Lung (tissue), 12 donors: Measurements from ENCODE around the gene CMBL. TPM values are rescaled to one million over a fixed set of nuclear protein-coding genes. Genes with fewer than 3 reads are reported as not detected.

Experiments used
- ATAC-seq: fragments of 200-7000 bp; cut with Tn5 transposase; one replicate; pipeline ENCODE4 v1.9.1; 2020; ENCODE audit warnings: moderate number of reproducible peaks; ENCODE audit not compliant: insufficient read depth, low FRiP score
- DNase-seq, 3 donors: peaks; one replicate each; pipeline ENCODE4 v3.0.0-alpha.2; 2013 to 2017
- H3K27ac ChIP-seq, 2 donors: one replicate each; pipeline ENCODE4 v1.5.1; 2013; ENCODE audit warnings: mild to moderate bottlenecking in 2 of 2, moderate library complexity in 2 of 2, control low read depth in 1 of 2, inconsistent platforms in 1 of 2, low read depth in 1 of 2, low read length in 1 of 2
- H3K27me3 ChIP-seq, 3 donors: one replicate each; pipeline ENCODE4 v1.5.1; 2013; ENCODE audit warnings: low read length in 2 of 3; ENCODE audit not compliant: control insufficient read depth in 3 of 3, insufficient read depth in 3 of 3
- H3K36me3 ChIP-seq, 4 donors: one replicate each; pipeline ENCODE4 v1.5.1; 2013; ENCODE audit warnings: low read length in 4 of 4, mild to moderate bottlenecking in 1 of 4, moderate library complexity in 1 of 4; ENCODE audit not compliant: control insufficient read depth in 4 of 4, insufficient read depth in 4 of 4
- H3K4me1 ChIP-seq, 5 donors: one replicate each; pipeline ENCODE4 v1.5.1; 2013; ENCODE audit warnings: low read length in 5 of 5, mild to moderate bottlenecking in 2 of 5, moderate library complexity in 1 of 5; ENCODE audit not compliant: control insufficient read depth in 5 of 5, insufficient read depth in 5 of 5
- H3K4me3 ChIP-seq: one replicate; pipeline ENCODE4 v1.5.1; 2013; ENCODE audit warnings: mild to moderate bottlenecking, control low read depth, moderate library complexity
- H3K9ac ChIP-seq, 2 donors: one replicate each; pipeline ENCODE4 v1.5.1; 2013; ENCODE audit warnings: low read length in 2 of 2, control low read depth in 1 of 2; ENCODE audit not compliant: insufficient read depth in 1 of 2
- H3K9me3 ChIP-seq, 4 donors: one replicate each; pipeline ENCODE4 v1.5.1; 2013; ENCODE audit warnings: low read length in 3 of 4, mild to moderate bottlenecking in 1 of 4, moderate library complexity in 1 of 4; ENCODE audit not compliant: control insufficient read depth in 4 of 4, insufficient read depth in 3 of 4
- WGBS, 2 donors: extraction: QIAGEN DNeasy Blood & Tissue Kit; methylation state at CpG; one replicate each; pipeline ENCODE4 v1.1.7; 2013; 5-methylcytosine and 5-hydroxymethylcytosine counted together
- polyA plus RNA-seq, 2 donors: library from polyadenylated mRNA; stranded (reverse); fragments of 200-250 nt; gene quantifications; one replicate each; pipeline ENCODE4 v1.2.1, GENCODE V29; 2013
- total RNA-seq, 2 donors: library from RNA; depleted of rRNA in 1 of 2; stranded (reverse); fragments of >200 nt in 1 of 2; gene quantifications; one replicate each; pipeline ENCODE4 v1.2.1, GENCODE V29; 2014 to 2021
- TF ChIP-seq, protein P1 (sequence below): IDR thresholded peaks from 2 replicates; pipeline ENCODE4 v1.5.1; 2012; ENCODE audit warnings: mild to moderate bottlenecking; ENCODE audit errors: control extremely low read depth, extremely low read depth
- donor health status: control.
- donor health status: control.
- donor health status: Bipolar disorder and iron deficiency.
- donor health status: healthy.
- donor health status: DM: yes; HTN: yes; CAD: no.

The CMBL gene
- total and polyA plus RNA-seq, 4 donors: 8.1 to 15.9 (median 12.9) TPM

DNA sequence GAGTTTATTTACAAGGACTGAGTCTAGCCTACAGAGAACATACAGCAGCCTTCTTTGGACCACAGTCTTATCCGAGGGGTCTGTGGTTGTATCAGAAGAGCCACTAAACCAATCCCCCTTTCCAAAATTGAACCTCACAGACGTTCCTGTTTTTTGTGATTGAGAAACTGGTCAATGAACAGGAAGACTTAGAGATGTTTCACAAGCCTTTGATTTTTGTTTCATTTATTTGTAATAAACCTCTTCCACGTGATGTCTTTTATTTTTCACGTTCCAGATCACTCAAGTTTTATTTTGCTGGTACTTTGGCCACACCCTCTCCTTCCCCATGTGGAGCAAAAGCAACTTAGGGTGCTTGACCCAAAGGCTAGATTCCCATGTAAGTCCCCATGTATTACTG lies 41.6 kb downstream of the CMBL start:
- H3K27me3 ChIP-seq: no peaks in the 10 kb centered on the region
- no peaks in the 10 kb centered on the region for H3K9me3 ChIP-seq
- H3K9ac ChIP-seq: no peak overlapping the region
- TF ChIP-seq, protein P1, sequence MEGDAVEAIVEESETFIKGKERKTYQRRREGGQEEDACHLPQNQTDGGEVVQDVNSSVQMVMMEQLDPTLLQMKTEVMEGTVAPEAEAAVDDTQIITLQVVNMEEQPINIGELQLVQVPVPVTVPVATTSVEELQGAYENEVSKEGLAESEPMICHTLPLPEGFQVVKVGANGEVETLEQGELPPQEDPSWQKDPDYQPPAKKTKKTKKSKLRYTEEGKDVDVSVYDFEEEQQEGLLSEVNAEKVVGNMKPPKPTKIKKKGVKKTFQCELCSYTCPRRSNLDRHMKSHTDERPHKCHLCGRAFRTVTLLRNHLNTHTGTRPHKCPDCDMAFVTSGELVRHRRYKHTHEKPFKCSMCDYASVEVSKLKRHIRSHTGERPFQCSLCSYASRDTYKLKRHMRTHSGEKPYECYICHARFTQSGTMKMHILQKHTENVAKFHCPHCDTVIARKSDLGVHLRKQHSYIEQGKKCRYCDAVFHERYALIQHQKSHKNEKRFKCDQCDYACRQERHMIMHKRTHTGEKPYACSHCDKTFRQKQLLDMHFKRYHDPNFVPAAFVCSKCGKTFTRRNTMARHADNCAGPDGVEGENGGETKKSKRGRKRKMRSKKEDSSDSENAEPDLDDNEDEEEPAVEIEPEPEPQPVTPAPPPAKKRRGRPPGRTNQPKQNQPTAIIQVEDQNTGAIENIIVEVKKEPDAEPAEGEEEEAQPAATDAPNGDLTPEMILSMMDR: no peak
- H3K4me3 ChIP-seq: no peak overlapping the region
- 29 to 57% methylated on average over 4 of the region's 4 CpGs for WGBS, 2 donors
- no peak for ATAC-seq
- no peaks in the 10 kb centered on the region for H3K4me1 ChIP-seq
- DNase-seq: no peak
- peaks cover 16 to 36% (median 23%) of the 10 kb centered on the region in 4 donors for H3K36me3 ChIP-seq
- H3K27ac ChIP-seq: no peak overlapping the region

DNA sequence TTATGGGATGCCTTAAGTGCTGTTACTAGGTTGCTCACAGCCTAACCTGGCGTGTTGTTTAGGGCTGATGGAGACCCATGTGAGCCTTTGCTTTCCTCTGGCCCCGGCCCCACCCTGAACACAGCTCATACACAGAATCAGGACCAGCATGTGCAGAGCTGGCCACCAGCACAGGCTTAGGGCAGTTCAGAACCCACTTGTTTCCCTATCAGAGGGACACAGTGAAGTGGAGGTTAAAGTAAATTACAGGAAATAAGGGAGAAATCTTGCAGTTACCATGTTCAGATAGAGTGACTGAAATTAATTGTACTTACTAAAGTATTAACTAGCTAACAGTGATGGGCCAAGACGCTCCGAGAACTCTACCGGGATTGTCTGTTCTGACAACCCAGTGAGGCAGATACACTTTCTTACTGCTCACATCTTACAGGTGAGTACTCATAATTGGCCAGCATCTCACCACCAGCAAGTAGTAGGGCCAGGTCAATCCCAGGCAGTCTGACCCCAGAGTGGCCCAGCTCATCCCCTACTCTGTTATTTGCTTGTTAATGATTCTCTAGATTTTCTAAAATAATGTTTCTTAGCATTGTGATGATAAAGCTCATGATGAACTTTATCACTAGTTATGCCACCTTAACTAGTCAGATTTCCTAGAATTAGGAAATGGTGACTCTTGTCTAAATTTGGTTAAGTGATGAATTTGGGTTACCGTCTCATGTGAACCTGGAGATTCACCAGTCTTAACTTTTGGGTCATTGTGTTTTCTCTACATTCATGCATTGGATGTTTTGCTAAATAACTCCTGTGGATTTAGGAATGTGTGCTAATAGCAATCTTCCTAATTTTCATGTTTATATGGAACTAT lies 42.2 kb downstream of the CMBL start:
- Histone ChIP-seq H3K9ac (no peak overlapping the region), H3K4me3 (no peak overlapping the region), H3K36me3 (peaks cover 22 to 42% (median 29%) of the 10 kb centered on the region in 4 donors), H3K9me3 (no peaks in the 10 kb centered on the region), H3K27me3 (no peaks in the 10 kb centered on the region), H3K4me1 (no peaks in the 10 kb centered on the region), H3K27ac (peak overlapping the region in 1 of 2 donors; percentile 35)
- ATAC-seq: no peak
- no peak for DNase-seq
- TF ChIP-seq, protein P1: no peak
- 62 to 71% methylated on average over 6 of the region's 6 CpGs for WGBS, 2 donors

DNA sequence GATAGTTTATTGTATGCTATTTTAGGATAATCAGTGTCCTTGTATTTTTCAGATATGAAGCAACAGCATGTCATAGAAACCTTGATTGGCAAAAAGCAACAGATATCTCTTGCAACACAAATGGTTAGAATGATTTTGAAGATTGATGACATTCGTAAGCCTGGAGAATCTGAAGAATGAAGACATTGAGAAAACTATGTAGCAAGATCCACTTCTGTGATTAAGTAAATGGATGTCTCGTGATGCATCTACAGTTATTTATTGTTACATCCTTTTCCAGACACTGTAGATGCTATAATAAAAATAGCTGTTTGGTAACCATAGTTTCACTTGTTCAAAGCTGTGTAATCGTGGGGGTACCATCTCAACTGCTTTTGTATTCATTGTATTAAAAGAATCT lies 43.1 kb downstream of the CMBL start:
- Histone ChIP-seq H3K27ac (no peak overlapping the region), H3K9ac (no peak overlapping the region), H3K4me3 (no peak overlapping the region), H3K36me3 (peaks cover 31 to 51% (median 36%) of the 10 kb centered on the region in 4 donors), H3K4me1 (no peaks in the 10 kb centered on the region), H3K9me3 (no peaks in the 10 kb centered on the region), H3K27me3 (no peaks in the 10 kb centered on the region)
- TF ChIP-seq, protein P1: no peak
- ATAC-seq: no peak
- WGBS, 2 donors: 38 to 69% methylated on average over 3 of the region's 3 CpGs
- no peak for DNase-seq

DNA sequence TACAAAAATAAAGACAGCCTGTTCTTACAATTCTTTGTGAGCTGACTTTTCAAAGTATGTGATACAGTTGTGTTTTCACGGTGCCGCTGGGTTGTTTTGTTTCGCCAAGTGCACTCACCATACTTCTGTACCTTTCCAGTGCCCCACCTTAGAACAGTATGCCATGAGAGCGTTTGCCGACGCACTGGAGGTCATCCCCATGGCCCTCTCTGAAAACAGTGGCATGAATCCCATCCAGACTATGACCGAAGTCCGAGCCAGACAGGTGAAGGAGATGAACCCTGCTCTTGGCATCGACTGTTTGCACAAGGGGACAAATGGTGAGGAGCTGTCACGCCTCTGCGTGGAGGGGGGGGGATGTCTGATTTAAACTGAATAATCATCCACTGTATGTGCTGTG lies 44.7 kb downstream of the CMBL start:
- no peak for DNase-seq
- Histone ChIP-seq H3K4me1 (no peaks in the 10 kb centered on the region), H3K4me3 (no peak overlapping the region), H3K9ac (no peak overlapping the region), H3K9me3 (no peaks in the 10 kb centered on the region), H3K27me3 (no peaks in the 10 kb centered on the region), H3K27ac (no peak overlapping the region), H3K36me3 (peaks cover 42 to 67% (median 45%) of the 10 kb centered on the region in 4 donors)
- WGBS, 2 donors: 94 to 97% methylated on average over 11 of the region's 11 CpGs
- ATAC-seq: no peak
- TF ChIP-seq, protein P1: no peak
